Endothelial cell (in vitro differentiated cells): ENCODE measurements around the gene SERPINF2. TPM values are rescaled to one million over a fixed set of nuclear protein-coding genes. Genes with fewer than 3 reads are reported as not detected.
A peak's percentile ranks its signal among the peaks of the same experiment; 100 is the strongest.

Source experiments
- DNase-seq: peaks from one replicate; pipeline ENCODE4 v3.0.0; 2021; ENCODE audit warnings: low spot score
- H3K27ac Mint-ChIP-seq: one replicate; pipeline ENCODE4 v1.8.0; 2021; ENCODE audit warnings: mixed read lengths, inconsistent platforms; ENCODE audit not compliant: unreplicated experiment
- H3K27me3 Mint-ChIP-seq: one replicate; pipeline ENCODE4 v1.8.0; 2021; ENCODE audit warnings: mild to moderate bottlenecking, moderate library complexity, mixed read lengths, inconsistent platforms; ENCODE audit not compliant: unreplicated experiment
- H3K36me3 Mint-ChIP-seq: one replicate; pipeline ENCODE4 v1.8.0; 2021; ENCODE audit warnings: mild to moderate bottlenecking, low read depth, mixed read lengths, inconsistent platforms; ENCODE audit not compliant: unreplicated experiment
- H3K4me1 Mint-ChIP-seq: one replicate; pipeline ENCODE4 v1.8.0; 2021; ENCODE audit warnings: mild to moderate bottlenecking, mixed read lengths, inconsistent platforms; ENCODE audit not compliant: unreplicated experiment
- H3K4me3 Mint-ChIP-seq: one replicate; pipeline ENCODE4 v1.8.0; 2021; ENCODE audit warnings: mild to moderate bottlenecking, mixed read lengths, inconsistent platforms; ENCODE audit not compliant: unreplicated experiment
- H3K9me3 Mint-ChIP-seq: one replicate; pipeline ENCODE4 v1.8.0; 2021; ENCODE audit warnings: mixed read lengths, inconsistent platforms; ENCODE audit not compliant: unreplicated experiment
- total RNA-seq: library from RNA; stranded (reverse); fragmentation: NEBNext Ultra II Directional; extraction: Animal tissue kit (Norgen Biotek cat#: 25700); gene quantifications from one replicate; pipeline ENCODE4 v1.2.1, GENCODE V29; 2021; ENCODE audit not compliant: unreplicated experiment
- TF ChIP-seq, protein P1 (sequence below): fragments of 200-600 bp; sonication (generic); IDR thresholded peaks from one replicate; pipeline ENCODE4 v1.5.0; 2021; ENCODE audit warnings: antibody characterized with exemption; ENCODE audit not compliant: unreplicated experiment

The SERPINF2 gene
- total RNA-seq, 1 donor from 2014 or later = 0.56 TPM

- no peak for DNase-seq
These were observed 13.2 kb downstream of the SERPINF2 start for GRCh38 chr17:1755827-1756262.

GRCh38 chr17:1758807-1759206 is 16.1 kb downstream of the SERPINF2 start:
- Mint-ChIP-seq H3K27me3 (peaks cover 16% of the 10 kb centered on the region), H3K36me3 (no peaks in the 10 kb centered on the region), H3K27ac (no peak overlapping the region), H3K4me3 (no peak overlapping the region), H3K9me3 (no peaks in the 10 kb centered on the region), H3K4me1 (peaks cover 9% of the 10 kb centered on the region)
- DNase-seq = no peak
- TF ChIP-seq, protein P1, sequence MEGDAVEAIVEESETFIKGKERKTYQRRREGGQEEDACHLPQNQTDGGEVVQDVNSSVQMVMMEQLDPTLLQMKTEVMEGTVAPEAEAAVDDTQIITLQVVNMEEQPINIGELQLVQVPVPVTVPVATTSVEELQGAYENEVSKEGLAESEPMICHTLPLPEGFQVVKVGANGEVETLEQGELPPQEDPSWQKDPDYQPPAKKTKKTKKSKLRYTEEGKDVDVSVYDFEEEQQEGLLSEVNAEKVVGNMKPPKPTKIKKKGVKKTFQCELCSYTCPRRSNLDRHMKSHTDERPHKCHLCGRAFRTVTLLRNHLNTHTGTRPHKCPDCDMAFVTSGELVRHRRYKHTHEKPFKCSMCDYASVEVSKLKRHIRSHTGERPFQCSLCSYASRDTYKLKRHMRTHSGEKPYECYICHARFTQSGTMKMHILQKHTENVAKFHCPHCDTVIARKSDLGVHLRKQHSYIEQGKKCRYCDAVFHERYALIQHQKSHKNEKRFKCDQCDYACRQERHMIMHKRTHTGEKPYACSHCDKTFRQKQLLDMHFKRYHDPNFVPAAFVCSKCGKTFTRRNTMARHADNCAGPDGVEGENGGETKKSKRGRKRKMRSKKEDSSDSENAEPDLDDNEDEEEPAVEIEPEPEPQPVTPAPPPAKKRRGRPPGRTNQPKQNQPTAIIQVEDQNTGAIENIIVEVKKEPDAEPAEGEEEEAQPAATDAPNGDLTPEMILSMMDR = no peak

More at GRCh38 chr17:1755827-1756262, 13.2 kb downstream of the SERPINF2 start:
- TF ChIP-seq, protein P1 = no peak
- Mint-ChIP-seq H3K9me3 (no peaks in the 10 kb centered on the region), H3K36me3 (no peaks in the 10 kb centered on the region), H3K27ac (no peak overlapping the region), H3K4me3 (peak overlapping the region; percentile 47), H3K27me3 (peaks cover 8% of the 10 kb centered on the region), H3K4me1 (peaks cover 12% of the 10 kb centered on the region)

- H3K27me3 Mint-ChIP-seq = peaks cover 17% of the 10 kb centered on the region
- H3K36me3 Mint-ChIP-seq = no peaks in the 10 kb centered on the region
- DNase-seq = no peak
- TF ChIP-seq, protein P1 = no peak
- H3K9me3 Mint-ChIP-seq = no peaks in the 10 kb centered on the region
- H3K4me3 Mint-ChIP-seq = no peak overlapping the region
- H3K4me1 Mint-ChIP-seq = peaks cover 13% of the 10 kb centered on the region
- H3K27ac Mint-ChIP-seq = no peak overlapping the region
These were observed 16.9 kb downstream of the SERPINF2 start for GRCh38 chr17:1759529-1759928.

DNA sequence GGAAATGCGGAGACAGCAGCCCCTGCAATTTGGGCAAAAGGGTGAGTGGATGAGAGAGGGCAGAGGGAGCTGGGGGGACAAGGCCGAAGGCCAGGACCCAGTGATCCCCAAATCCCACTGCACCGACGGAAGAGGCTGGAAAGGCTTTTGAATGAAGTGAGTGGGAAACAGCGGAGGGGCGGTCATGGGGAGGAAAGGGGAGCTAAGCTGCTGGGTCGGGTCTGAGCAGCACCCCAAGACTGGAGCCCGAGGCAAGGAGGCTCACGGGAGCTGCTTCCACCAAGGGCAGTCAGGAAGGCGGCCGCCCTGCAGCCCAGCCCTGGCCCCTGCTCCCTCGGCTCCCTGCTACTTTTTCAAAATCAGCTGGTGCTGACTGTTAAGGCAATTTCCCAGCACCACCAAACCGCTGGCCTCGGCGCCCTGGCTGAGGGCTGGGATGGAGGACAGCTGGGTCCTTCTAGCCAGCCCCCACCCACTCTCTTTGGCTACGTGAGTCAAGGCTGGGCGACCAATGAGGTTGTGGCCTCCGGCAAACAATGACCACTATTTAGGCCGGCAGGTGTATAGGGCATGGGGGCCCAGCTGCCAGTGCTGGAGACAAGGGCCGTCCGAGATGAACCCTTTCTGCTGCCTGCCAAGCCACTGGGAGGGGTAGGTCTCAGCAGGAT is 19.7 kb downstream of the SERPINF2 start:
- DNase-seq = no peak
- Mint-ChIP-seq H3K27ac (no peak overlapping the region), H3K36me3 (no peaks in the 10 kb centered on the region), H3K9me3 (no peaks in the 10 kb centered on the region), H3K4me3 (no peak overlapping the region), H3K4me1 (peaks cover 5% of the 10 kb centered on the region), H3K27me3 (peaks cover 18% of the 10 kb centered on the region)
- TF ChIP-seq, protein P1 = no peak
